GM23248 (cell line): Measurements from ENCODE around the gene ALDH7A1. TPM values are rescaled to one million over a fixed set of nuclear protein-coding genes. Genes with fewer than 3 reads are reported as not detected.

ENCODE experiments used
- DNase-seq: peaks from one replicate; pipeline ENCODE4 v3.0.0-alpha.2; 2015
- H2AFZ ChIP-seq: fragments of 200-600 bp; sonication (generic); 2 replicates; pipeline ENCODE4 v1.6.1; 2016; ENCODE audit warnings: antibody characterized with exemption
- H3F3A ChIP-seq: fragments of 200-600 bp; sonication (generic); 2 replicates; pipeline ENCODE4 v1.6.1; 2016; ENCODE audit warnings: mild to moderate bottlenecking, antibody characterized with exemption, mixed run types; ENCODE audit not compliant: insufficient read depth
- H3K27ac ChIP-seq: fragments of 200-600 bp; sonication (generic); 2 replicates; pipeline ENCODE4 v1.5.1; 2016; ENCODE audit warnings: mild to moderate bottlenecking
- H3K27me3 ChIP-seq: fragments of 200-600 bp; sonication (generic); replicated peaks from 2 replicates; pipeline ENCODE4 v1.6.1; 2016; ENCODE audit warnings: mild to moderate bottlenecking; ENCODE audit not compliant: insufficient read depth
- H3K36me3 ChIP-seq: fragments of 200-600 bp; sonication (generic); 2 replicates; pipeline ENCODE4 v1.6.1; 2016; ENCODE audit warnings: low read depth, mild to moderate bottlenecking
- H3K4me1 ChIP-seq: fragments of 200-600 bp; sonication (generic); 2 replicates; pipeline ENCODE4 v1.6.1; 2016; ENCODE audit warnings: mild to moderate bottlenecking; ENCODE audit not compliant: insufficient read depth
- H3K4me2 ChIP-seq: fragments of 200-600 bp; sonication (generic); one replicate; pipeline ENCODE4 v1.6.1; 2016; ENCODE audit warnings: mild to moderate bottlenecking; ENCODE audit not compliant: unreplicated experiment
- H3K4me3 ChIP-seq: fragments of 200-600 bp; sonication (generic); 2 replicates; pipeline ENCODE4 v1.5.1; 2016; ENCODE audit warnings: mild to moderate bottlenecking
- H3K79me2 ChIP-seq: fragments of 200-600 bp; sonication (generic); 2 replicates; pipeline ENCODE4 v1.6.1; 2016; ENCODE audit warnings: mild to moderate bottlenecking; ENCODE audit not compliant: insufficient read depth
- H3K9ac ChIP-seq: fragments of 200-600 bp; sonication (generic); 2 replicates; pipeline ENCODE4 v1.6.1; 2016; ENCODE audit warnings: mild to moderate bottlenecking
- H3K9me2 ChIP-seq: fragments of 200-600 bp; sonication (generic); 2 replicates; pipeline ENCODE4 v1.6.1; 2016; ENCODE audit warnings: mixed run types, mild to moderate bottlenecking, moderate library complexity; ENCODE audit not compliant: insufficient read depth
- H3K9me3 ChIP-seq: fragments of 200-600 bp; sonication (generic); one replicate; pipeline ENCODE4 v1.6.1; 2017; ENCODE audit warnings: low read depth
- H4K20me1 ChIP-seq: fragments of 200-600 bp; sonication (generic); 2 replicates; pipeline ENCODE4 v1.6.0; 2016; ENCODE audit not compliant: insufficient read depth
- EZH2 ChIP-seq: fragments of 200-600 bp; sonication (generic); IDR thresholded peaks from 2 replicates; pipeline ENCODE4 v1.6.1; 2018; ENCODE audit warnings: antibody characterized with exemption, mild to moderate bottlenecking; ENCODE audit not compliant: insufficient read depth, poor library complexity, severe bottlenecking
- EZH2phosphoT487 ChIP-seq: fragments of 200-600 bp; sonication (generic); IDR thresholded peaks from 2 replicates; pipeline ENCODE4 v1.6.1; 2018; ENCODE audit warnings: antibody characterized with exemption, moderate library complexity, mild to moderate bottlenecking, low read depth; ENCODE audit not compliant: insufficient read depth
- WGBS, 2 experiments: methylation state at CpG; one replicate each; pipeline ENCODE4 v1.1.6; 2015 to 2017; ENCODE audit warnings: low lambda C conversion rate in 2 of 2, low coverage in 1 of 2; ENCODE audit errors: missing lambda C conversion rate in 2 of 2; 5-methylcytosine and 5-hydroxymethylcytosine counted together
- in situ Hi-C: fragments of 300-500 bp; cut with MboI; formaldehyde crosslinking; loops from 2 replicates; pipeline ENCODE4 v1.15.0; 2020
- polyA plus RNA-seq: library from polyadenylated mRNA; unstranded; fragments of >200 nt; fragmentation: Nextera tagmentation; extraction: Ambion mirVana; gene quantifications from 2 replicates; pipeline ENCODE4 v1.2.1, GENCODE V29; 2016
- small RNA-seq: library from RNA; depleted of rRNA; stranded (forward); fragments of <200 nt; gene quantifications from one replicate; pipeline ENCODE3, GENCODE V24; 2014; ENCODE audit warnings: low read depth, low replicate concordance
- total RNA-seq: library from RNA; depleted of rRNA; stranded (reverse); fragments of >200 nt; shearing (Covaris generic); gene quantifications from 2 replicates; pipeline ENCODE4 v1.2.3, GENCODE V29; 2014; rRNA removed

ALDH7A1 gene
- total and polyA plus RNA-seq, 2 experiments from 2014 or later: 41.3 to 108 TPM

- H3K4me3 ChIP-seq: no peak overlapping the region
- 44 to 46% methylated on average over 3 of the region's 3 CpGs for WGBS, 2 experiments
- H3K27ac ChIP-seq: peak overlapping the region; percentile 4; the same call in 1 of the 2 replicates
- H3K4me2 ChIP-seq: no peak overlapping the region
- no peak for TF ChIP-seq EZH2phosphoT487
- no peak for TF ChIP-seq EZH2
- H3K4me1 ChIP-seq: peaks cover 29% of the 10 kb centered on the region
- H3K36me3 ChIP-seq: peaks cover 97% of the 10 kb centered on the region
- H4K20me1 ChIP-seq: no peaks in the 10 kb centered on the region
- H3K9me2 ChIP-seq: no peaks in the 10 kb centered on the region
- H2AFZ ChIP-seq: no peak overlapping the region
- no peaks in the 10 kb centered on the region for H3K9me3 ChIP-seq
- peaks cover 72% of the 10 kb centered on the region for H3F3A ChIP-seq
- no peaks in the 10 kb centered on the region for H3K27me3 ChIP-seq
- 0 out of 2 replicates have a peak, but pooled peaks cover 3% of the 10 kb centered on the region for H3K79me2 ChIP-seq
- in situ Hi-C loops: no loop called here
- peak; percentile 17 for DNase-seq
- no peak overlapping the region for H3K9ac ChIP-seq
Measured at GRCh38 chr5:126486332-126486731, 108.7 kb downstream of the ALDH7A1 start.

- no peaks in the 10 kb centered on the region for H4K20me1 ChIP-seq
- peaks cover 15% of the 10 kb centered on the region for H3K79me2 ChIP-seq
- peaks cover 98% of the 10 kb centered on the region for H3K36me3 ChIP-seq
- H3F3A ChIP-seq: peaks cover 61% of the 10 kb centered on the region
- H3K9ac ChIP-seq: no peak overlapping the region
- TF ChIP-seq EZH2phosphoT487: no peak
- no peak for TF ChIP-seq EZH2
- H3K4me3 ChIP-seq: no peak overlapping the region
- H3K9me2 ChIP-seq: no peaks in the 10 kb centered on the region
- no peak overlapping the region for H3K27ac ChIP-seq
- in situ Hi-C loops: no loop called here
- H3K9me3 ChIP-seq: no peaks in the 10 kb centered on the region
- no peak overlapping the region for H3K4me2 ChIP-seq
- H3K27me3 ChIP-seq: no peaks in the 10 kb centered on the region
- H3K4me1 ChIP-seq: peaks cover 24% of the 10 kb centered on the region
- 89 to 97% methylated on average over 2 of the region's 2 CpGs for WGBS, 2 experiments
- no peak overlapping the region for H2AFZ ChIP-seq
- DNase-seq: no peak
Measured at GRCh38 chr5:126484253-126484652, 110.8 kb downstream of the ALDH7A1 start.

GRCh38 chr5:126483156-126483555 is 111.9 kb downstream of the ALDH7A1 start:
- H3K4me2 ChIP-seq: no peak overlapping the region
- 44 to 58% methylated on average over 3 of the region's 3 CpGs for WGBS, 2 experiments
- DNase-seq: peak; percentile 35

GRCh38 chr5:126482591-126482990 is 112.4 kb downstream of the ALDH7A1 start:
- H3K4me3 ChIP-seq: no peak overlapping the region
- in situ Hi-C loops: no loop called here
- DNase-seq: no peak
- H3K79me2 ChIP-seq: peaks cover 27% of the 10 kb centered on the region
- 83 to 95% methylated on average over 1 of the region's 1 CpG for WGBS, 2 experiments
- H3K4me2 ChIP-seq: no peak overlapping the region
- H3K4me1 ChIP-seq: peaks cover 30% of the 10 kb centered on the region
- H3F3A ChIP-seq: peaks cover 59% of the 10 kb centered on the region
- peaks cover 94% of the 10 kb centered on the region for H3K36me3 ChIP-seq
- H3K27ac ChIP-seq: peak overlapping the region; percentile 34
- H2AFZ ChIP-seq: no peak overlapping the region
- H3K9me2 ChIP-seq: no peaks in the 10 kb centered on the region
- H3K27me3 ChIP-seq: no peaks in the 10 kb centered on the region
- TF ChIP-seq EZH2phosphoT487 (no peak), EZH2 (no peak)
- H3K9ac ChIP-seq: no peak overlapping the region
- H3K9me3 ChIP-seq: no peaks in the 10 kb centered on the region
- H4K20me1 ChIP-seq: no peaks in the 10 kb centered on the region

More at GRCh38 chr5:126483156-126483555, 111.9 kb downstream of the ALDH7A1 start:
- Histone ChIP-seq H2AFZ (no peak overlapping the region), H3K36me3 (peaks cover 98% of the 10 kb centered on the region), H3K27me3 (no peaks in the 10 kb centered on the region), H3K9me2 (no peaks in the 10 kb centered on the region), H3K4me3 (no peak overlapping the region), H3K9ac (no peak overlapping the region), H3K9me3 (no peaks in the 10 kb centered on the region), H3K27ac (peak overlapping the region; percentile 34), H3K79me2 (peaks cover 26% of the 10 kb centered on the region), H3K4me1 (peaks cover 25% of the 10 kb centered on the region), H4K20me1 (no peaks in the 10 kb centered on the region), H3F3A (peaks cover 60% of the 10 kb centered on the region)
- TF ChIP-seq EZH2phosphoT487 (no peak), EZH2 (no peak)
- in situ Hi-C loops: no loop called here

GRCh38 chr5:126481243-126481642 is 113.8 kb downstream of the ALDH7A1 start:
- H3F3A ChIP-seq: peaks cover 55% of the 10 kb centered on the region
- no peak overlapping the region for H3K4me3 ChIP-seq
- peaks cover 89% of the 10 kb centered on the region for H3K36me3 ChIP-seq
- peaks cover 29% of the 10 kb centered on the region for H3K79me2 ChIP-seq
- H3K4me1 ChIP-seq: peaks cover 39% of the 10 kb centered on the region
- no peaks in the 10 kb centered on the region for H3K9me3 ChIP-seq
- no peaks in the 10 kb centered on the region for H4K20me1 ChIP-seq
- H2AFZ ChIP-seq: no peak overlapping the region
- in situ Hi-C loops: no loop called here
- TF ChIP-seq EZH2: no peak
- TF ChIP-seq EZH2phosphoT487: no peak
- H3K9me2 ChIP-seq: no peaks in the 10 kb centered on the region
- H3K27ac ChIP-seq: no peak overlapping the region
- peak; percentile 40 for DNase-seq
- no peak overlapping the region for H3K4me2 ChIP-seq
- WGBS, 2 experiments: 88 to 96% methylated on average over 2 of the region's 2 CpGs
- no peaks in the 10 kb centered on the region for H3K27me3 ChIP-seq
- H3K9ac ChIP-seq: no peak overlapping the region

Small RNA genes within 50 kb of the gene (small RNA-seq; reads per million reads assigned to genes)
- gene RNU6-290P: not detected

Other genes with a start within 250 kb of the ALDH7A1 start
- gene GRAMD2B, start 171.8 kb downstream of the ALDH7A1 start, total RNA-seq: 88.5 and 90.4 TPM in 2 replicates
- 128 and 129 TPM in 2 replicates for gene GRAMD2B, start 171.8 kb downstream of the ALDH7A1 start, polyA plus RNA-seq
- 85.7 and 86.5 TPM in 2 replicates for gene PHAX, start 5.7 kb upstream of the ALDH7A1 start, total RNA-seq
- 124 and 135 TPM in 2 replicates for gene PHAX, start 5.7 kb upstream of the ALDH7A1 start, polyA plus RNA-seq
- 27.3 and 44.1 TPM in 2 replicates for gene LMNB1, start 181.9 kb upstream of the ALDH7A1 start, total RNA-seq
- gene LMNB1, start 181.9 kb upstream of the ALDH7A1 start, polyA plus RNA-seq: 2.9 and 4.3 TPM in 2 replicates